PC-9 (cell line): ENCODE results near the gene DNAH14. TPM values are rescaled to one million over a fixed set of nuclear protein-coding genes. Genes with fewer than 3 reads are reported as not detected.

Source experiments
- BruUV-seq: library from RNA; stranded (reverse); fragments of 400-500 nt; replicated peaks from 2 replicates; lab custom pipeline; 2021; lab: Mats Ljungman, UMichigan
- CTCF ChIA-PET: fragments of 300-600 bp; sonication (Branson Sonifier 250); formaldehyde crosslinking; loops from one replicate; lab custom pipeline; 2022; ENCODE audit warnings: antibody characterized with exemption; lab: Charles Lee
- POLR2A ChIA-PET: fragments of 300-600 bp; sonication (Branson Sonifier 250); formaldehyde crosslinking; loops from one replicate; lab custom pipeline; 2022; ENCODE audit warnings: antibody characterized with exemption; ENCODE audit not compliant: unreplicated experiment; lab: Charles Lee
- DNase-seq, 2 experiments: peaks; one replicate each; pipeline versions ENCODE4 v3.0.0 to v3.0.0-alpha.2; 2015 to 2022; ENCODE audit warnings: mixed read lengths in 1 of 2
- H2AFZ ChIP-seq: fragments of 200-600 bp; sonication (generic); 2 replicates; pipeline ENCODE4 v1.8.1; 2017; ENCODE audit warnings: antibody characterized with exemption
- H3F3A ChIP-seq: fragments of 200-600 bp; sonication (generic); 2 replicates; pipeline ENCODE4 v1.8.1; 2017; ENCODE audit warnings: antibody characterized with exemption, mild to moderate bottlenecking, low read depth; ENCODE audit not compliant: insufficient read depth
- H3K27ac ChIP-seq: fragments of 200-600 bp; sonication (generic); 2 replicates; pipeline ENCODE4 v1.6.1; 2016; ENCODE audit warnings: mixed run types
- H3K27me3 ChIP-seq: fragments of 200-600 bp; sonication (generic); 2 replicates; pipeline ENCODE4 v1.6.1; 2016; ENCODE audit warnings: low read depth, mixed run types; ENCODE audit not compliant: insufficient read depth
- H3K36me3 ChIP-seq: fragments of 200-600 bp; sonication (generic); 2 replicates; pipeline ENCODE4 v1.6.1; 2016; ENCODE audit warnings: low read depth, mixed run types
- H3K4me1 ChIP-seq: fragments of 200-600 bp; sonication (generic); replicated peaks from 2 replicates; pipeline ENCODE4 v1.6.1; 2016; ENCODE audit warnings: mixed run types; ENCODE audit not compliant: insufficient read depth
- H3K4me2 ChIP-seq: fragments of 200-600 bp; sonication (generic); 2 replicates; pipeline ENCODE4 v1.6.1; 2017; ENCODE audit warnings: mixed run types
- H3K4me3 ChIP-seq: fragments of 200-600 bp; sonication (generic); 2 replicates; pipeline ENCODE4 v1.6.1; 2016; ENCODE audit warnings: mixed run types
- H3K79me2 ChIP-seq: fragments of 200-600 bp; sonication (generic); 2 replicates; pipeline ENCODE4 v1.6.1; 2017; ENCODE audit warnings: low read depth, mixed run types
- H3K9me2 ChIP-seq: fragments of 200-600 bp; sonication (generic); 2 replicates; pipeline ENCODE4 v1.8.1; 2017; ENCODE audit warnings: mild to moderate bottlenecking; ENCODE audit not compliant: insufficient read depth
- H3K9me3 ChIP-seq: fragments of 200-600 bp; sonication (generic); 2 replicates; pipeline ENCODE4 v1.8.1; 2016; ENCODE audit warnings: low read depth; ENCODE audit not compliant: insufficient read depth
- H4K20me1 ChIP-seq: fragments of 200-600 bp; sonication (generic); 2 replicates; pipeline ENCODE4 v1.8.1; 2017; ENCODE audit not compliant: insufficient read depth
- CTCF ChIP-seq: fragments of 200-600 bp; sonication (generic); conservative IDR thresholded peaks from 2 replicates; pipeline ENCODE4 v1.6.1; 2017; ENCODE audit warnings: mixed run types, antibody characterized with exemption, mild to moderate bottlenecking, moderate library complexity
- EZH2 ChIP-seq: fragments of 200-600 bp; sonication (generic); IDR thresholded peaks from 2 replicates; pipeline ENCODE4 v1.8.0; 2017; ENCODE audit warnings: antibody characterized with exemption, low read depth
- intact Hi-C: fragments of 100-400 bp; cut with micrococcal nuclease; formaldehyde crosslinking; loops from one replicate; pipeline ENCODE4 v1.10.0; 2022; ENCODE audit not compliant: unreplicated experiment
- total RNA-seq: library from RNA; stranded (reverse); gene quantifications from 2 replicates; pipeline ENCODE4 v1.2.3, GENCODE V29; 2021

The DNAH14 gene
- total RNA-seq, 1 experiment from 2014 or later: 48.8 TPM

- no peak overlapping the region for H3K4me3 ChIP-seq
- no peak overlapping the region for H3K27ac ChIP-seq
- no peaks in the 10 kb centered on the region for H3K36me3 ChIP-seq
- TF ChIP-seq CTCF: no peak
- TF ChIP-seq EZH2: no peak
- no TSS peak for BruUV-seq
- H3K4me1 ChIP-seq: no peaks in the 10 kb centered on the region
- POLR2A ChIA-PET: no interaction called here
- H3F3A ChIP-seq: no peaks in the 10 kb centered on the region; the same call in 1 of the 2 replicates
- H3K27me3 ChIP-seq: no peaks in the 10 kb centered on the region
- H3K4me2 ChIP-seq: no peak overlapping the region
- no peaks in the 10 kb centered on the region for H3K9me2 ChIP-seq
- intact Hi-C loops: no loop called here
- no peak for DNase-seq
- no peak overlapping the region for H2AFZ ChIP-seq
- H3K9me3 ChIP-seq: no peaks in the 10 kb centered on the region
- no peaks in the 10 kb centered on the region for H3K79me2 ChIP-seq
- CTCF ChIA-PET: no interaction called here
- H4K20me1 ChIP-seq: no peaks in the 10 kb centered on the region
These were observed 420.4 kb downstream of the DNAH14 start for GRCh38 chr1:225349826-225350225.

GRCh38 chr1:225350872-225351271 is 421.4 kb downstream of the DNAH14 start:
- no peak for DNase-seq
- POLR2A ChIA-PET: no interaction called here
- Histone ChIP-seq H3K4me3 (no peak overlapping the region), H3K9me2 (no peaks in the 10 kb centered on the region), H2AFZ (no peak overlapping the region), H3K4me2 (no peak overlapping the region), H3K79me2 (no peaks in the 10 kb centered on the region), H4K20me1 (no peaks in the 10 kb centered on the region), H3K9me3 (no peaks in the 10 kb centered on the region), H3F3A (no peaks in the 10 kb centered on the region; the same call in 1 of the 2 replicates), H3K36me3 (no peaks in the 10 kb centered on the region), H3K27ac (no peak overlapping the region), H3K27me3 (no peaks in the 10 kb centered on the region), H3K4me1 (no peaks in the 10 kb centered on the region)
- intact Hi-C loops: no loop called here
- no TSS peak for BruUV-seq
- TF ChIP-seq CTCF: no peak
- TF ChIP-seq EZH2: no peak
- CTCF ChIA-PET: no interaction called here

GRCh38 chr1:225354906-225355305 is 425.4 kb downstream of the DNAH14 start:
- POLR2A ChIA-PET: no interaction called here
- no peak for DNase-seq
- intact Hi-C loops: no loop called here

More at GRCh38 chr1:225354906-225355305, 425.4 kb downstream of the DNAH14 start:
- Histone ChIP-seq H3K4me2 (no peak overlapping the region), H3K4me1 (no peaks in the 10 kb centered on the region), H3K9me3 (no peaks in the 10 kb centered on the region), H3K27ac (no peak overlapping the region), H3K36me3 (no peaks in the 10 kb centered on the region), H3F3A (no peaks in the 10 kb centered on the region; the same call in 1 of the 2 replicates), H3K4me3 (no peak overlapping the region), H2AFZ (no peak overlapping the region), H4K20me1 (no peaks in the 10 kb centered on the region), H3K9me2 (no peaks in the 10 kb centered on the region), H3K27me3 (no peaks in the 10 kb centered on the region), H3K79me2 (no peaks in the 10 kb centered on the region)
- TF ChIP-seq EZH2 (no peak), CTCF (no peak)
- BruUV-seq: no TSS peak
- CTCF ChIA-PET: no interaction called here
